AG10803 (cell line): ENCODE data around the gene AP2B1.

ENCODE experiments used
- DNase-seq: peaks from one replicate; pipeline ENCODE4 v3.0.0; 2010; ENCODE audit warnings: low read depth
- H3K4me3 ChIP-seq: 2 replicates; pipeline ENCODE4 v1.5.1; 2011; ENCODE audit warnings: mild to moderate bottlenecking, low read length, control low read depth
- TF ChIP-seq, protein P1 (sequence below): conservative IDR thresholded peaks from 2 replicates; pipeline ENCODE4 v1.5.1; 2011; ENCODE audit warnings: mild to moderate bottlenecking, low read length, control low read depth, inconsistent platforms

AP2B1 gene

DNA sequence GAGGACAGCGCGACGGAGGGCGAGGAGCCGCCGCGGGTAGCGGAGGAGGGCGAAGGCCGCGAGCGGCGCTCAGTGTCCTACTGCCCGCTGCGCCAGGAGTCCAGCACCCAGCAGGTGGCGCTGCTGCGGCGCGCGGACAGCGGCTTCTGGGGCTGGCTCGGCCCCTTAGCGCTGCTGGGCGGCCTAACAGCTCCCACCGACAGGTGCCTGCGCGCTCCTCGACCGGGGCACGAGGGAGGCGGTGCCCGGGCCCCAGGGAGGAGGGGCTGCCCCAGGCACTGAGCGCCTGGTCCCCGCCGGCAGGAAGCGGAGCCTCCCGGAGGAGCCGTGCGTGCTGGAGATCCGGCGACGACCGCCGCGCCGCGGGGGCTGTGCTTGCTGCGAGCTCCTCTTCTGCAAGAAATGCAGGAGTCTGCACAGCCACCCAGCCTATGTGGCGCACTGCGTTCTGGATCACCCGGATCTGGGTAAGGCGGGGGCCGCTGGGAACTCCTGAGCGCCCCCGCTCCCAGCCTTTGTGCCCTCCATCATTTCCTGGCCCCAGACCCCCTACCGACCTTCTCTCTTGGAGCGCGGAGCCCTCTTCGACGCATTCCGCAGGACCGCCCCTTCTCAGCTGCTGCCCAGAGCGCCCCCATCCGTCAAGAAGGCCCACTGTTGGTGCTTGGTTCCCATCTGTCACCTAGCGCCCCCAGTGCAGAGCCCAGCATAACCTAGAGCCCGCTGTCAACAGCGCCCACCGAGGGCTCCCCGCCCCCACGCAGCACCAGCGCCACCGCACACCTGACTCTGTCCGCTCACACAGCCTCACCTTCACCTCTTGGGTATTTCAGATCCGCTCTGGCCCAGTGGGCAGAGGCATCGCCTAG lies 177.2 kb downstream of the AP2B1 start:
- peak overlapping the region; percentile 43 for H3K4me3 ChIP-seq
- TF ChIP-seq, protein P1, sequence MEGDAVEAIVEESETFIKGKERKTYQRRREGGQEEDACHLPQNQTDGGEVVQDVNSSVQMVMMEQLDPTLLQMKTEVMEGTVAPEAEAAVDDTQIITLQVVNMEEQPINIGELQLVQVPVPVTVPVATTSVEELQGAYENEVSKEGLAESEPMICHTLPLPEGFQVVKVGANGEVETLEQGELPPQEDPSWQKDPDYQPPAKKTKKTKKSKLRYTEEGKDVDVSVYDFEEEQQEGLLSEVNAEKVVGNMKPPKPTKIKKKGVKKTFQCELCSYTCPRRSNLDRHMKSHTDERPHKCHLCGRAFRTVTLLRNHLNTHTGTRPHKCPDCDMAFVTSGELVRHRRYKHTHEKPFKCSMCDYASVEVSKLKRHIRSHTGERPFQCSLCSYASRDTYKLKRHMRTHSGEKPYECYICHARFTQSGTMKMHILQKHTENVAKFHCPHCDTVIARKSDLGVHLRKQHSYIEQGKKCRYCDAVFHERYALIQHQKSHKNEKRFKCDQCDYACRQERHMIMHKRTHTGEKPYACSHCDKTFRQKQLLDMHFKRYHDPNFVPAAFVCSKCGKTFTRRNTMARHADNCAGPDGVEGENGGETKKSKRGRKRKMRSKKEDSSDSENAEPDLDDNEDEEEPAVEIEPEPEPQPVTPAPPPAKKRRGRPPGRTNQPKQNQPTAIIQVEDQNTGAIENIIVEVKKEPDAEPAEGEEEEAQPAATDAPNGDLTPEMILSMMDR: peak; percentile 76
- DNase-seq: peak; percentile 65

DNA sequence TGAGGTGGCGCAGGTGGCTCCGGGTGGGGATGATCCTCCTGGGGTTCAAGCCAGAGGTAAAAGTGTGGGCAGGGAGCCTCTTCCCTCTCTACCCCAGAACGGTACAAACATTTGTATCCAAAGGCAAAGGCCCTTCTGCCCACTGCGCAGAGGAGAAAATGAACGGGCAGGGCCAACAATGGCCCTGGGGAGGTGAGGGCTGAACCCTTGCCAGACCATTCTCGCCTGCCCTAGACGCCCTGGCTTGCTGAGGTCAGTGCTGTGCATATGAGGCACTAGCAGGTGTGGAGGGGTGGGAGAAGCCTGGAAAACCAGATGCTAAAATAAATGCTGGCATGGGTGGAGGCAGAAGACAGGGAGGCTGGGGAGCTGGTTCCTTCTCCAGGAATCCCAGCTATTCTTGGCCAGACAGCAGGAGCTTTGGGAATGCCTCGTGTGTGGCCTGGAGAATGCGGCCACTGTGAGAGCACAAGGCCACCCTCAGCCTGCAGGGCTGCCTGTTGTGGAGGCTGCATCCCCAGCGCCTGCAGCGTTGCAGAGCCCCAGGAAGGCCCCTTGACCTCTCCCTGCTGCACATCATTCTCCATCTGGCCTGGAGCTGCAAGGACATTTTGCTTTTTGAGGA lies 178.1 kb downstream of the AP2B1 start:
- TF ChIP-seq, protein P1: no peak
- H3K4me3 ChIP-seq: no peak overlapping the region
- DNase-seq: peak; percentile 16

DNA sequence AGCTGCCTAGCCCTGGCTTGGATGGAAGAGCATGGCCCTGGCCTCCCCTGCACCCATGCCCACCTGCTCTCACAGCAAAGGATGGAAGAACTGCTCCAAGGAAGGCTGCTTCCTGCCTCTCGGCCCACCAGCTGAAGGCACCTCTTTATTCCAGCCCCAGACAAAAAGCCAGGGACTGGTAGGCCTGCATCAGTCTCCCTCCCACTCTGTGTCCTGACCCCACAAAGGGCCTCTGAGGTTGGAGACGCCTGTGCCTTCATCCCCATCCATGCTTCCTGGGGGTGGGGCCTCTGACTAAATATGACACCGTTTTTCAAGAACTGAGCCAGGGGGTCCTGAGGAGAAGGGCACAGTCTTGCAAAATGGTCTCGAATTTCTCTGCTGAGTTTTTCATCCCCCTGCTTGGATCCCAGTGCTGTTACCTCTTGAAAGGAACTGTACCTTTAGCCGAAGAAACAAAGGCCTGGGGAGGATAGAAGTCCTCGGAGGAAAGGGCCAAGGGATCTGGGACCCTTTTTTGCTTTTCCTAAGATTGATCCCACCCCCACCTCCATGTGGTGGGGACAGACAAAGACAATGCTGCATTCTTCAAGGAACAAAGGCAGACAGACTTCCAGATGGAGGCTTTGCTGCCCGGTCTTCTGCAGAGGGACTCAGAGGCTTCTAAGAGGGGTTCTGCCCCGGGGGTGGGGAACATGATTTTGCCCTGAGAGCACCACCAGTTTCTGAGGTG lies 178.8 kb downstream of the AP2B1 start:
- no peak for DNase-seq
- TF ChIP-seq, protein P1: no peak
- H3K4me3 ChIP-seq: no peak overlapping the region

DNA sequence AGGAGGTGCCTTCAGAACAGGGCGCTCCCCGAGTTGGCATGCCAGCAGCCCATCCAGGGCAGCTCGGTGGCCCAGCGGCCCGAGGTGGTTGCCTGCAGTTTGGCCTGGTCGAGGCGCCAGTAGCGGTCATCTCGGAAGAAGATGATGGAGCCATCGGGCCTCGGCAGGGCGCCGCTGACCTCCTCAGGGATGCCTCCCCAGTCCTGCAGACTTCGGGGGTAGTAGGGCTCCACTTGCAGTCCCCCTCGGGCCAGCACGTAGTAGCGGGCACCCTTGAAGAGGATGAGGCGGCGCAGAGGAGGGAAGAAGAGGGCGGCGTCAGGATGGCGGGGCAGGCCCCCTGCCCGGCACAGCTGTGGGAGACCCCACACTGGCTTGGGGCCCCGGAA lies 179.4 kb downstream of the AP2B1 start:
- H3K4me3 ChIP-seq: no peak overlapping the region
- TF ChIP-seq, protein P1: no peak
- DNase-seq: no peak

DNA sequence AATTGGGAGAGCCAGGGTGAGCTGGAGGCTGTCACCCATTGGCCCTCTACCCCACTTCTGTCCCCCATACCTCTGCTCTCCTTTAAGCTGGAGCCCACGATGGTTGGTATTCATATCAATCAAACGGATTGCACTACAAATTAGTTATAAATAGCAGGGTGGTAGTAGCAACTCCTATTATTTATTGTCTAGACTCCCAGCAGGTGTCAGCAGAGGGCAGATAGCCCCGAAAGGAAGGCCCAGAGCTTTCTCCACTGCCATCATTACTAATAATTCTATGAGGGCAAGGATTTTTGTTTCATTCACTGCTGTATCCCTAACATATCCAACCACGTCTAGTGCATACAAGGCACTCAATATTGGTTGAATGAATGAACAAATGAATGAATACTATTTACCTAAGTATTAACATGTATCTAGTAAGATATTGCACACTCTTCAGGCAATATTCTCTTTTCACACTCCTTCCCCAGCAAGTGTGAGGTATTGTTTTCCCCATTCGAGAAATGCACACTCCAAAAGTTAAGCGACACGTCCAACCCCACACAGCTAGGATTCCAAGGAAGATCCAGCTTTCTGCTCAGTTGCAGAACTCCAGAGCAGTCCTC lies 179.9 kb downstream of the AP2B1 start:
- peak; percentile 42 for DNase-seq
- TF ChIP-seq, protein P1: peak; percentile 76
- H3K4me3 ChIP-seq: no peak overlapping the region

DNA sequence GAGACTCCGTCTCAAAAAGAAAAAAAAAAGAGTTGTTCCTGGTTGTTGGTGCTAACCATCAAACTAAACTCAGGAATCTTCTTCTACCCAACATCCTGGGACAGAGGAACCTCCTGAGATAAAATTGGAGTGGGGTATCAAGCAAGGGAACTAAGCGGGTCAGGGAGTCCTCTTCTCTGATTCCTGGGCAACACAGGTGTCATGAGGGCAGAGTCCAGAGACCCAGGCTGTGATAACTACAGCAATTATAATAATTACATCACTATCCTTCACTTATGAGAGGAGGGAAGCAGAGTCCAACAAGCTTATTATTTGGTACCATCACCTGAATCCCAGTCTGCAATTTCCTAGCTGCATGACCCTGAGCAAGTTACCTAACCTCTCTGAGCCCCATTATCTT lies 181.7 kb downstream of the AP2B1 start:
- no peak overlapping the region for H3K4me3 ChIP-seq
- DNase-seq: no peak
- TF ChIP-seq, protein P1: no peak
